HG03342 (cell line): ENCODE results near the gene IFNL3.
"Not testable (repeated sequence)": the region's sequence is repeated elsewhere in the genome, so short reads cannot be mapped to it uniquely, and the experiment has no call there.

Experiments used
- ATAC-seq: cut with Tn5 transposase; IDR thresholded peaks from one replicate; pipeline ENCODE4 v1.9.1; 2021; ENCODE audit warnings: mild to moderate bottlenecking, moderate library complexity; ENCODE audit not compliant: unreplicated experiment

IFNL3 gene

GRCh38 chr19:39218230-39219007 lies 26.4 kb downstream of the IFNL3 start:
- ATAC-seq: no peak

- no peak for ATAC-seq
These were observed 27.7 kb downstream of the IFNL3 start for GRCh38 chr19:39217094-39217493.

- not testable (repeated sequence) for ATAC-seq
These were observed 29.5 kb downstream of the IFNL3 start for GRCh38 chr19:39215323-39215722.

- ATAC-seq: no peak
These were observed 32.4 kb downstream of the IFNL3 start for GRCh38 chr19:39212375-39212742.

- ATAC-seq: no peak
These were observed 33.0 kb downstream of the IFNL3 start for GRCh38 chr19:39211731-39212374.

- ATAC-seq: no peak
These were observed 35.6 kb downstream of the IFNL3 start for GRCh38 chr19:39209196-39209595.

GRCh38 chr19:39208175-39208795 lies 36.5 kb downstream of the IFNL3 start:
- ATAC-seq: no peak

GRCh38 chr19:39207293-39207836 lies 37.4 kb downstream of the IFNL3 start:
- ATAC-seq: no peak

GRCh38 chr19:39206122-39206521 lies 38.7 kb downstream of the IFNL3 start:
- ATAC-seq: no peak

- ATAC-seq: no peak
These were observed 39.4 kb downstream of the IFNL3 start for GRCh38 chr19:39205449-39205764.

- no peak for ATAC-seq
These were observed 41.1 kb downstream of the IFNL3 start, which contains the start of gene SYCN for GRCh38 chr19:39203372-39204341. Gene SYCN (minus strand): TSS chr19:39204263. CDS start chr19:39204254, 9 bp downstream.

- ATAC-seq: no peak
These were observed 41.8 kb downstream of the IFNL3 start for GRCh38 chr19:39202998-39203355.

GRCh38 chr19:39200803-39201115 lies 44.0 kb downstream of the IFNL3 start:
- ATAC-seq: no peak

- no peak for ATAC-seq
These were observed 44.6 kb downstream of the IFNL3 start for GRCh38 chr19:39200066-39200802.

- ATAC-seq: no peak
These were observed 45.8 kb downstream of the IFNL3 start for GRCh38 chr19:39199025-39199424.

- no peak for ATAC-seq
These were observed 47.0 kb downstream of the IFNL3 start for GRCh38 chr19:39197808-39198207.

- ATAC-seq: no peak
These were observed 47.8 kb downstream of the IFNL3 start, which contains the start of gene NCCRP1 for GRCh38 chr19:39196860-39197562. Gene NCCRP1 (plus strand): TSS chr19:39196964. CDS start chr19:39196983, 19 bp downstream.

- no peak for ATAC-seq
These were observed 48.5 kb downstream of the IFNL3 start for GRCh38 chr19:39196320-39196719.

GRCh38 chr19:39195755-39196154 lies 49.1 kb downstream of the IFNL3 start:
- no peak for ATAC-seq
